HG02970 (cell line): Measurements from ENCODE around the gene DGKD.

Source experiments
- ATAC-seq: cut with Tn5 transposase; IDR thresholded peaks from one replicate; pipeline ENCODE4 v1.9.1; 2021; ENCODE audit warnings: mild to moderate bottlenecking, moderate library complexity, moderate number of reproducible peaks; ENCODE audit not compliant: unreplicated experiment, low FRiP score

Gene DGKD

GRCh38 chr2:233519787-233520611 lies 165.7 kb downstream of the DGKD start:
- peak; percentile 87 for ATAC-seq
